Kidney (tissue), 14 donors: Measurements from ENCODE around the gene KLK15. TPM values are rescaled to one million over a fixed set of nuclear protein-coding genes. Genes with fewer than 3 reads are reported as not detected.
"Not testable (repeated sequence)": the region's sequence is repeated elsewhere in the genome, so short reads cannot be mapped to it uniquely, and the experiment has no call there.

ENCODE experiments used
- DNase-seq, 5 donors: peaks; one replicate each; pipeline ENCODE4 v3.0.0-alpha.2; 2013 to 2020
- FAIRE-seq: peaks from 2 replicates; lab custom pipeline; 2012; peaks lifted over from hg19 to GRCh38; lab: Jason Lieb, UNC
- H3K27ac ChIP-seq, 2 donors: one replicate each; pipeline ENCODE4 v1.7.0; 2013; ENCODE audit warnings: low read depth in 2 of 2, low read length in 2 of 2, inconsistent platforms in 1 of 2
- H3K27me3 ChIP-seq: one replicate; pipeline ENCODE4 v1.7.1; 2013; ENCODE audit warnings: low read length, inconsistent platforms; ENCODE audit not compliant: control insufficient read depth, insufficient read depth
- H3K36me3 ChIP-seq, 3 donors: one replicate each; pipeline versions ENCODE4 v1.7.0 to v1.7.1; 2013; ENCODE audit warnings: low read length in 3 of 3, control low read depth in 1 of 3, inconsistent platforms in 1 of 3; ENCODE audit not compliant: insufficient read depth in 3 of 3, control insufficient read depth in 2 of 3
- H3K4me1 ChIP-seq, 3 donors: one replicate each; pipeline versions ENCODE4 v1.7.0 to v1.7.1; 2013; ENCODE audit warnings: low read length in 3 of 3, inconsistent platforms in 1 of 3, low read depth in 1 of 3; ENCODE audit not compliant: control insufficient read depth in 2 of 3, insufficient read depth in 2 of 3
- H3K4me3 ChIP-seq, 3 donors: one replicate each; pipeline versions ENCODE4 v1.7.0 to v1.8.1; 2013; ENCODE audit warnings: low read length in 3 of 3, control low read depth in 1 of 3, inconsistent platforms in 1 of 3
- H3K9ac ChIP-seq, 3 donors: one replicate each; pipeline versions ENCODE4 v1.7.0 to v1.7.1; 2013; ENCODE audit warnings: low read length in 3 of 3, control low read depth in 1 of 3, inconsistent platforms in 1 of 3
- H3K9me3 ChIP-seq, 3 donors: one replicate each; pipeline versions ENCODE4 v1.7.0 to v1.7.1; 2013; ENCODE audit warnings: low read length in 3 of 3, control low read depth in 1 of 3, inconsistent platforms in 1 of 3; ENCODE audit not compliant: control insufficient read depth in 2 of 3, insufficient read depth in 1 of 3
- CTCF ChIP-seq: IDR thresholded peaks from 3 replicates; pipeline ENCODE4 v1.5.1; 2012; ENCODE audit warnings: mild to moderate bottlenecking, moderate library complexity, borderline replicate concordance; ENCODE audit not compliant: insufficient read depth; ENCODE audit errors: extremely low read depth
- intact Hi-C: fragments of 100-400 bp; cut with DNase I; formaldehyde crosslinking; loops from one replicate; pipeline ENCODE4 v1.11.1; 2022
- polyA plus RNA-seq: library from polyadenylated mRNA; stranded (reverse); fragments of 350-450 nt; fragmentation: Illumina TruSeq; extraction: RNeasy Lipid Tissue Mini Kit (QIAGEN cat#74804); gene quantifications from one replicate; pipeline ENCODE4 v1.2.3, GENCODE V29; 2014; ENCODE audit warnings: low read depth, low replicate concordance; ENCODE audit not compliant: insufficient read depth
- total RNA-seq: library from RNA; stranded (reverse); fragmentation: NEBNext Ultra II Directional; extraction: Animal tissue kit (Norgen Biotek cat#: 25700); gene quantifications from one replicate; pipeline ENCODE4 v1.2.1, GENCODE V29; 2021
- donor health status: control.
- donor health status: control.
- donor health status: control.
- donor health status: control.
- donor health status: control.
- donor health status: DM: yes; HTN: yes; CAD: no.
- donor health status: Normal renal cell carcinoma (clear cell type).

KLK15 gene
- total and polyA plus RNA-seq, 2 donors from 2014 or later = 2.7 TPM; not detected in 1

GRCh38 chr19:50814883-50815282 is 18.5 kb downstream of the KLK15 start:
- Histone ChIP-seq H3K27me3 (peaks cover 12% of the 10 kb centered on the region), H3K27ac (no peak overlapping the region), H3K9ac (no peak overlapping the region), H3K4me1 (peaks cover 0 to 2% (median 0%) of the 10 kb centered on the region in 3 donors), H3K4me3 (no peak overlapping the region), H3K9me3 (no peaks in the 10 kb centered on the region), H3K36me3 (no peaks in the 10 kb centered on the region)
- TF ChIP-seq CTCF = no peak
- FAIRE-seq = no peak
- no peak for DNase-seq
- intact Hi-C loops = no loop called here

GRCh38 chr19:50812474-50812873 is 20.9 kb downstream of the KLK15 start:
- no peaks in the 10 kb centered on the region for H3K27me3 ChIP-seq
- intact Hi-C loops = no loop called here
- no peak for DNase-seq
- no peak overlapping the region for H3K4me3 ChIP-seq
- no peak for TF ChIP-seq CTCF
- H3K36me3 ChIP-seq = no peaks in the 10 kb centered on the region
- H3K9ac ChIP-seq = no peak overlapping the region
- no peak overlapping the region for H3K27ac ChIP-seq
- FAIRE-seq = no peak
- H3K9me3 ChIP-seq = no peaks in the 10 kb centered on the region
- H3K4me1 ChIP-seq = no peaks in the 10 kb centered on the region

GRCh38 chr19:50811622-50812238 is 21.6 kb downstream of the KLK15 start:
- DNase-seq, H3K36me3 ChIP-seq, H3K9ac ChIP-seq, intact Hi-C loops, H3K27me3 ChIP-seq, H3K4me3 ChIP-seq, H3K27ac ChIP-seq, H3K9me3 ChIP-seq, FAIRE-seq, H3K4me1 ChIP-seq: not testable (repeated sequence)

- H3K27me3 ChIP-seq = no peaks in the 10 kb centered on the region
- peaks cover 0 to under 1% (median 0%) of the 10 kb centered on the region in 3 donors for H3K4me1 ChIP-seq
- H3K4me3 ChIP-seq = no peak overlapping the region
- no peak for TF ChIP-seq CTCF
- no peak for FAIRE-seq
- no peak overlapping the region for H3K9ac ChIP-seq
- H3K36me3 ChIP-seq = no peaks in the 10 kb centered on the region
- intact Hi-C loops = no loop called here
- H3K27ac ChIP-seq = no peak overlapping the region
- DNase-seq = no peak
- H3K9me3 ChIP-seq = no peaks in the 10 kb centered on the region
Observed at GRCh38 chr19:50808856-50809255, 24.5 kb downstream of the KLK15 start.
